Gastroesophageal sphincter (tissue), 3 donors: ENCODE measurements around the gene PAFAH2.

Experiments used
- EP300 ChIP-seq: sonication (generic); formaldehyde crosslinking; IDR thresholded peaks from one replicate; pipeline ENCODE4 v1.6.1; 2017; ENCODE audit warnings: antibody characterized with exemption, mild to moderate bottlenecking
- POLR2A ChIP-seq, 2 donors: fragments of 450-650 bp; IDR thresholded peaks; one replicate each; pipeline ENCODE4 v1.6.1; 2017; ENCODE audit warnings: antibody characterized with exemption in 2 of 2, mild to moderate bottlenecking in 2 of 2, moderate library complexity in 1 of 2
- POLR2AphosphoS5 ChIP-seq: sonication (generic); formaldehyde crosslinking; IDR thresholded peaks from one replicate; pipeline ENCODE4 v1.6.1; 2017; ENCODE audit warnings: antibody characterized with exemption
- TF ChIP-seq, protein P1 (sequence below), 4 experiments: fragments of 200-600 bp in 2 of 4; fragments of 450-650 bp in 2 of 4; sonication (generic) in 1 of 4; IDR thresholded peaks; one replicate each; pipeline ENCODE4 v1.5.1; 2017 to 2019; ENCODE audit warnings: antibody characterized with exemption in 4 of 4, mild to moderate bottlenecking in 2 of 4, moderate library complexity in 2 of 4

DNA sequence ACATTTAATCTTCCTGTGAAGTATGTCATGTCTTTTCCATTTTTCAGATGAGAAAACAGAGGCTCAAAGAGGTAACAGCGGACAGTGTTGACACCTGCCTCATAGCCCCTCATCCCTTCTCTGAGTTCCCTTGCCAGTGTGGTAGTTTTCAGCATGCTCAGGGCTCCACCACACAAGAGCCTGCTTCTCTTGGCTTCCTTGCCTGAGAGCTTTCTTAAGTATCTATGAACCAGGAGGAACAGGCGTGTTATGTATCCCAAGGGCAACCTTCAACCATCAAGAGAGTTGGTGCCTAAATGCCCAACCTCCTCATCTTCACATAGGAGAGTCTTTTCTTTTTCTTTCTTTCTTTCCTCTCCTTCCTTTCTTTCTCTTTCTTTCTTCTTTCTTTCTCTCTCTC, 5.9 kb upstream of the PAFAH2 start:
- TF ChIP-seq, protein P1, sequence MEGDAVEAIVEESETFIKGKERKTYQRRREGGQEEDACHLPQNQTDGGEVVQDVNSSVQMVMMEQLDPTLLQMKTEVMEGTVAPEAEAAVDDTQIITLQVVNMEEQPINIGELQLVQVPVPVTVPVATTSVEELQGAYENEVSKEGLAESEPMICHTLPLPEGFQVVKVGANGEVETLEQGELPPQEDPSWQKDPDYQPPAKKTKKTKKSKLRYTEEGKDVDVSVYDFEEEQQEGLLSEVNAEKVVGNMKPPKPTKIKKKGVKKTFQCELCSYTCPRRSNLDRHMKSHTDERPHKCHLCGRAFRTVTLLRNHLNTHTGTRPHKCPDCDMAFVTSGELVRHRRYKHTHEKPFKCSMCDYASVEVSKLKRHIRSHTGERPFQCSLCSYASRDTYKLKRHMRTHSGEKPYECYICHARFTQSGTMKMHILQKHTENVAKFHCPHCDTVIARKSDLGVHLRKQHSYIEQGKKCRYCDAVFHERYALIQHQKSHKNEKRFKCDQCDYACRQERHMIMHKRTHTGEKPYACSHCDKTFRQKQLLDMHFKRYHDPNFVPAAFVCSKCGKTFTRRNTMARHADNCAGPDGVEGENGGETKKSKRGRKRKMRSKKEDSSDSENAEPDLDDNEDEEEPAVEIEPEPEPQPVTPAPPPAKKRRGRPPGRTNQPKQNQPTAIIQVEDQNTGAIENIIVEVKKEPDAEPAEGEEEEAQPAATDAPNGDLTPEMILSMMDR (IDR thresholded peaks at IDR 0.05): no peak
- TF ChIP-seq POLR2A (IDR thresholded peaks at IDR 0.05): no peak
- no peak for TF ChIP-seq POLR2AphosphoS5
- TF ChIP-seq EP300: no peak
